ENCODE measurements around the gene ADAMTS12. TPM values are rescaled to one million over a fixed set of nuclear protein-coding genes. Genes with fewer than 3 reads are reported as not detected.

The ADAMTS12 gene
- total and polyA plus RNA-seq, 2 of the 8 experiments (the other 6 are each of a cell fraction or from before 2014, with no cell fraction given): 6.4 to 12.8 TPM

DNA sequence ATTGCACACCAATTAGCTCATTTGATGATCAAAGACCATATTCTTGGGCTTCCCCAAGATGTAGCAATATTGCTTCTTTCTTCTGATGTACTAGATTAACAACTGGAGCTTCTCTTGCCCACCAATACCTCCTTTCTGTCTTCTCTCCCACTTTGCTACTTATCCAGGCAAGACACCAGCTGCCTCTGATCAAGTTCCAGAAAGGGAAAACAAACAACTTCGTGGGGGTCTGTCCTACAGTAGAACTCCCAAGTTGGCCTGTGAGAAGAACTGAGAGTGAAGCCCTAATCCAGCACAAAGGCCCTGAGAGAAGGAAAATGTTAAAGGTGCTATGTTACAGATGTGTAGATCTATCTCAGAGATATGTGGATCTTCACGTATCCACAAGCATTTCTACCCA lies 44.9 kb downstream of the ADAMTS12 start:
- no peak overlapping the region for H2BK12ac ChIP-seq (ENCODE audit: low read depth, low read length)
- H3K36me3 ChIP-seq (ENCODE audit: control insufficient read depth in 2 of 4, insufficient read depth in 4 of 4, low read length in 3 of 4): 0 out of 8 replicates have a peak, but pooled peaks cover 0 to 6% (median 2%) of the 10 kb centered on the region in 4 experiments
- H3K9ac ChIP-seq (replicated peaks in 1 of 4; ENCODE audit: extremely low read depth in 1 of 4, low read depth in 3 of 4, low read length in 3 of 4): no peak overlapping the region
- no peaks in the 10 kb centered on the region; the same call in 1 of the 2 replicates for H3K79me1 ChIP-seq (ENCODE audit: low read depth, low read length)
- no peak overlapping the region for H3K4ac ChIP-seq (replicated peaks; ENCODE audit: insufficient read length, low read depth, low read length)
- H3K23ac ChIP-seq (ENCODE audit: insufficient read length): no peak overlapping the region
- CTCF ChIA-PET (ENCODE audit: partially characterized antibody): interaction anchor here (1.2 kb wide), 1 partner anchor 9 kb away, joined by 4 read pairs; no protein-coding TSS in a partner anchor
- no peak overlapping the region for H3K56ac ChIP-seq (replicated peaks; ENCODE audit: insufficient read length, low read depth, low read length)
- no peak overlapping the region for H2BK120ac ChIP-seq (replicated peaks; ENCODE audit: low read depth, low read length)
- H2BK20ac ChIP-seq (ENCODE audit: low read length): no peak overlapping the region
- no peaks in the 10 kb centered on the region for H3K79me2 ChIP-seq (ENCODE audit: control insufficient read depth in 1 of 2, insufficient read depth in 2 of 2, low read length in 2 of 2)
- no peak for DNase-seq (ENCODE audit: low read depth in 1 of 2, low spot score in 2 of 2)
- H4K20me1 ChIP-seq (replicated peaks in 1 of 2; ENCODE audit: control insufficient read depth in 1 of 2, insufficient read depth in 2 of 2, low read length in 2 of 2): no peaks in the 10 kb centered on the region
- H4K5ac ChIP-seq (ENCODE audit: insufficient read length, low read depth, low read length): no peak overlapping the region
- no peak overlapping the region for H3K4me2 ChIP-seq (ENCODE audit: insufficient read depth in 1 of 2, low read depth in 2 of 2, low read length in 2 of 2)
- 79% methylated on average over 2 of the region's 2 CpGs; no CpG with 5 or more reads in 1 of the 2 experiments for WGBS, 2 experiments (ENCODE audit: extremely low coverage in 1 of 2, insufficient coverage in 1 of 2, insufficient read length in 1 of 2, insufficient replicate concordance in 2 of 2, low coverage in 1 of 2, low lambda C conversion rate in 2 of 2, missing lambda C conversion rate in 1 of 2)
- no peak overlapping the region for H4K8ac ChIP-seq (ENCODE audit: extremely low read depth, insufficient read depth, low read length)
- no peak overlapping the region for H2AK5ac ChIP-seq (ENCODE audit: low read depth, low read length)
- no peak overlapping the region for H3K14ac ChIP-seq (ENCODE audit: insufficient read length)
- no peaks in the 10 kb centered on the region for H3K27me3 ChIP-seq (replicated peaks in 1 of 4; ENCODE audit: control insufficient read depth in 3 of 4, extremely low read depth in 1 of 4, insufficient read depth in 3 of 4, low read length in 3 of 4)
- POLR2A ChIA-PET (ENCODE audit: partially characterized antibody): no interaction called here
- no peak overlapping the region for H2AFZ ChIP-seq (ENCODE audit: low read length)
- no peak overlapping the region for H3K27ac ChIP-seq (ENCODE audit: low read depth, low read length)
- no peak for FAIRE-seq
- no peak overlapping the region for H4K91ac ChIP-seq (replicated peaks; ENCODE audit: insufficient read length, low read length)
- no peaks in the 10 kb centered on the region for H3K23me2 ChIP-seq (ENCODE audit: low read depth, low read length)
- H2BK5ac ChIP-seq (ENCODE audit: low read depth, low read length): no peak overlapping the region
- H3K18ac ChIP-seq (ENCODE audit: extremely low read depth, low read length): no peak overlapping the region
- no peak overlapping the region for H3K4me3 ChIP-seq (ENCODE audit: extremely low read depth in 1 of 4, insufficient read depth in 2 of 4, low read depth in 3 of 4, low read length in 4 of 4)
- H2BK15ac ChIP-seq (ENCODE audit: low read length): no peak overlapping the region
- peaks cover 0 to 6% (median 3%) of the 10 kb centered on the region in 4 experiments; a peak in 4 of 7 replicates for H3K4me1 ChIP-seq (replicated peaks in 1 of 4; ENCODE audit: control insufficient read depth in 3 of 4, insufficient read depth in 4 of 4, low read length in 3 of 4)
- peaks cover 3 to 4% of the 10 kb centered on the region in 2 experiments; a peak in 3 of 4 replicates for H3K9me3 ChIP-seq (ENCODE audit: insufficient read depth in 2 of 2, low read depth in 1 of 2, low read length in 1 of 2)
- TF ChIP-seq, protein P1, sequence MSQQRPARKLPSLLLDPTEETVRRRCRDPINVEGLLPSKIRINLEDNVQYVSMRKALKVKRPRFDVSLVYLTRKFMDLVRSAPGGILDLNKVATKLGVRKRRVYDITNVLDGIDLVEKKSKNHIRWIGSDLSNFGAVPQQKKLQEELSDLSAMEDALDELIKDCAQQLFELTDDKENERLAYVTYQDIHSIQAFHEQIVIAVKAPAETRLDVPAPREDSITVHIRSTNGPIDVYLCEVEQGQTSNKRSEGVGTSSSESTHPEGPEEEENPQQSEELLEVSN (IDR thresholded peaks at IDR 0.05): no peak
- no peak for TF ChIP-seq CEBPB (IDR thresholded peaks at IDR 0.05; ENCODE audit: low read depth, low read length)
- no peak for TF ChIP-seq SIRT6 (IDR thresholded peaks at IDR 0.05; ENCODE audit: low read length)
- TF ChIP-seq PHF8 (conservative IDR thresholded peaks at IDR 0.05; ENCODE audit: low read depth, low read length): no peak
- TF ChIP-seq CHD1 (IDR thresholded peaks at IDR 0.05; ENCODE audit: low read depth, low read length): no peak
- no peak for TF ChIP-seq POU5F1 (IDR thresholded peaks at IDR 0.05; ENCODE audit: low read depth, low read length)
- no peak for TF ChIP-seq KDM1A (IDR thresholded peaks at IDR 0.05; ENCODE audit: borderline replicate concordance, low read length)
- TF ChIP-seq, protein P2, sequence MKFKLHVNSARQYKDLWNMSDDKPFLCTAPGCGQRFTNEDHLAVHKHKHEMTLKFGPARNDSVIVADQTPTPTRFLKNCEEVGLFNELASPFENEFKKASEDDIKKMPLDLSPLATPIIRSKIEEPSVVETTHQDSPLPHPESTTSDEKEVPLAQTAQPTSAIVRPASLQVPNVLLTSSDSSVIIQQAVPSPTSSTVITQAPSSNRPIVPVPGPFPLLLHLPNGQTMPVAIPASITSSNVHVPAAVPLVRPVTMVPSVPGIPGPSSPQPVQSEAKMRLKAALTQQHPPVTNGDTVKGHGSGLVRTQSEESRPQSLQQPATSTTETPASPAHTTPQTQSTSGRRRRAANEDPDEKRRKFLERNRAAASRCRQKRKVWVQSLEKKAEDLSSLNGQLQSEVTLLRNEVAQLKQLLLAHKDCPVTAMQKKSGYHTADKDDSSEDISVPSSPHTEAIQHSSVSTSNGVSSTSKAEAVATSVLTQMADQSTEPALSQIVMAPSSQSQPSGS (IDR thresholded peaks at IDR 0.05; ENCODE audit: low read length): no peak
- no peak for TF ChIP-seq RBBP5 (IDR thresholded peaks at IDR 0.05; ENCODE audit: borderline replicate concordance, low read depth, low read length)
- no peak for TF ChIP-seq HDAC2 (IDR thresholded peaks at IDR 0.05; ENCODE audit: borderline replicate concordance in 1 of 2, low read depth in 2 of 2, low read length in 2 of 2)
- TF ChIP-seq GABPA (IDR thresholded peaks at IDR 0.05; ENCODE audit: borderline replicate concordance, insufficient read depth, low read length): no peak
- no peak for TF ChIP-seq ASH2L (IDR thresholded peaks at IDR 0.05; ENCODE audit: low read length)

Data from H1 (cell line).